HG03521 (cell line): ENCODE data around the gene MGLL.

Experiments used
- ATAC-seq: cut with Tn5 transposase; IDR thresholded peaks from one replicate; pipeline ENCODE4 v1.9.1; 2021; ENCODE audit warnings: mild to moderate bottlenecking, moderate library complexity; ENCODE audit not compliant: unreplicated experiment

The MGLL gene

GRCh38 chr3:127678315-127678599, 144.1 kb downstream of the MGLL start:
- no peak for ATAC-seq

DNA sequence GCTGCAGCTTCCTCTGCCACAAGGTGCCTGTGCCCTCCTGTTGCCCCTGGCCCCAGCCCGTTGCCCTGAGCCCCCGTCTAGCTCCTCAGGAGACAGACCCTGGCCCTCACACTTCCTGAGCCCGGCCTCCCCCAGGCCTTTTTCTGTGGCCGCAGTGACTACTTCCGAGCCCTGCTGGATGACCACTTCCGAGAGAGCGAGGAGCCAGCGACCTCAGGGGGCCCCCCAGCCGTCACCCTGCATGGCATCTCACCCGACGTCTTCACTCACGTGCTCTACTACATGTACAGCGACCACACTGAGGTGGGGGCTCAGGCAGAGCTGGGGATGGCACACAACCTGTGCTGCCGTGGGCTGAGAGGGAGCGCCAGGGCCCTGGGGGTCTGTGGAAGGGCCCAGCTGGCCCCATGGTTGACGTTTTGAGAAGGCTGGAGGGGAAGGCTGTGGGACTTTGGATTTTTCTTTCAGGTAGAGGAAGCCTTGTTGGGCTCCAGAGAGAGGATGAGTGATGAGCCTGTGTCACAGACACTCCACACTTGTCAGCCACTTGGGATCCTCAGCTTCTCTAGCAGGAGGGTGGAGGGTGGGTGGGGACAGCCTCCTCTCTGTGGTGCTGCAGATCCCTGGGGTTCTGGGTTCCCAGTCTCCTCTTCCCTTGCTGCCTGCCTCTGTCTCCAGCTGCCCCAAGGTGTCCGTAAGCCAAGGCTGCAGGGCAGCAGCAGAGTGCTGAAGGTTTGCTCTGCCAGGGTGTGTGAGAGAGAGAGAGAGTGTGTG, 144.6 kb downstream of the MGLL start:
- no peak for ATAC-seq

DNA sequence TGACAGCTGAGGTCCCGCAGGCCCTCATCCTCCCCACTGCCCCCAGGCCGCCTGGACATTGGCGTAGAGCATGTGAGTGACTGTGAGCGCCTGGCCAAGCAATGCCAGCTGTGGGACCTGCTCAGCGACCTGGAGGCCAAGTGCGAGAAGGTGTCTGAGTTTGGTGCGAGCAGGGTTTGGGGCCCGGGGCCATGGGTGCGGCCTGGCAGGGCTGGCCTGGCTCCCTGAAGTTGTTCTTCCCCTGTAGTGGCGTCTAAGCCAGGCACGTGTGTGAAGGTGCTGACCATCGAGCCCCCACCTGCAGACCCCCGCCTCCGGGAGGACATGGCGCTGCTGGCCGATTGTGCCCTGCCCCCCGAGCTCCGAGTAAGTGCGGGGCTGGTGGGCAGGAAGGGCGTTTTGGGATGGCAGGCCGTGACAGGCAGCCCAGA, 145.4 kb downstream of the MGLL start:
- no peak for ATAC-seq

DNA sequence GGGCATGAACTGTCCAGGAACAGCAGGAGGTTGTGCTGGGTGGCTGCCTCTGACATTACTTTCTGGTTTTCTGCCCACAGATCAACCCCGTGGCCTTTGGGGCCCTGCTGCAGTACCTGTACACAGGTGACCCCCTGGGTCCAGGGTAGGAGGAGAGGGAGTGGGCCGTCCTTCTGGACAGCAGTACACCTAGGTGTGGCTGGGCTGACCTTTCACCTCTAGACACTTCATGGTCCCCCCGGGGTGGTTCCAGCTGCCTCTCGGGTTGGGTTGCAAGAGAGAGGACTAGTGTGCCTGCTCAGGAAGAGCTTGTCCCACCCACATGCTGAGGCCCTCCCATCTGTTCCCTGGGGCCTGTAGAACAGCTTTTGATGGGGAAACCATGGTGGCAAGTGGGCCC, 145.9 kb downstream of the MGLL start:
- no peak for ATAC-seq

DNA sequence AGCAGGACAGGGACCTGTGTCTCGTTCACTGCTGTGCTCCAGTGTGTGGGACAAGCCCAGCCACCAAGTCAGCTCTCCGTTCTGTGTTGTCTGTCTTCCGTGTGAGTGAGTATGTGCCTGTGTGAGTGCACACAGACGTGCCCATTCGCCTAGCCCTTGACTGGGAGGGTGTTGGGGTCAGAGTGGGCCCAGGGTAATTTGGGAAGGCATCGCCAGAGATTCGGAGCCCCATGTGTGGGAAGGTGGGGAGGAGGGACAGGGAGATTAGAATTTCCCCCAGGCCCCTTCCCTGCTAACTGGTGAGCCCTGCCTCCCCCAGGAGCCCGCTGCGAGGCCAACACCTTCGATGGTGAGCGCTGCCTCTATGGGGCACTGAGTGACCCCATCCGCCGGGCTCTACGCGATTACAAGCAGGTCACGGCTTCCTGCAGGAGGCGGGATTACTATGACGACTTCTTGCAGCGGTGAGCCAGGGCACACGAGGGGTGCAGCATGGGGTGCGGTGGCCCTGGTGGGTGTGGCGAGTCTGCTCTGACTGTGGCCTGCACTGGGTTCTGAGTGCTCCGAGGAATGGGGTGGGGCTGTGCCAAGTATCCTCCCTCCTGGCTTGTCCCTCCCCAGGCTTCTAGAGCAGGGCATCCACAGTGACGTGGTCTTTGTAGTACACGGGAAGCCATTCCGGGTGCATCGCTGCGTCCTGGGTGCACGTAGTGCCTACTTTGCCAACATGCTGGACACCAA, 146.5 kb downstream of the MGLL start:
- no peak for ATAC-seq

DNA sequence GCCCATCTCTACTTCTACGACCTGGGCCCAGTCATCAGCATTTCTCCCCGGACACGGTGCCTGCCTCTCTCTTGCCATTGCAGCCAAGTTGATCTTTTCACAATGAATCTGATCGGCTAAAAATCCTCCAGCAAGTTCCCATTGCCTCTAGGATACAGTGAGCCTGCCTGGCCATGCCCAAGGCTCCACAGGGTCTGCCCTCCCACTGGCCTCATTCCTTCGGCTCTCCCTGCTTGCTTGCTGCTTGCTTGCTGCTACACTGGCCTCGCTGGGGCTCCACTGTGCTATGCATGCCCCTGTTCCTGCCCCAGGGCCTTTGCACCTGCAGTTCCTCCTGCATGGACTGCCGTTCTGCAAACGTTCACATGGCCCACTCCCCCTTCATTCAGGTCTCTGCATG, 147.5 kb downstream of the MGLL start:
- no peak for ATAC-seq

DNA sequence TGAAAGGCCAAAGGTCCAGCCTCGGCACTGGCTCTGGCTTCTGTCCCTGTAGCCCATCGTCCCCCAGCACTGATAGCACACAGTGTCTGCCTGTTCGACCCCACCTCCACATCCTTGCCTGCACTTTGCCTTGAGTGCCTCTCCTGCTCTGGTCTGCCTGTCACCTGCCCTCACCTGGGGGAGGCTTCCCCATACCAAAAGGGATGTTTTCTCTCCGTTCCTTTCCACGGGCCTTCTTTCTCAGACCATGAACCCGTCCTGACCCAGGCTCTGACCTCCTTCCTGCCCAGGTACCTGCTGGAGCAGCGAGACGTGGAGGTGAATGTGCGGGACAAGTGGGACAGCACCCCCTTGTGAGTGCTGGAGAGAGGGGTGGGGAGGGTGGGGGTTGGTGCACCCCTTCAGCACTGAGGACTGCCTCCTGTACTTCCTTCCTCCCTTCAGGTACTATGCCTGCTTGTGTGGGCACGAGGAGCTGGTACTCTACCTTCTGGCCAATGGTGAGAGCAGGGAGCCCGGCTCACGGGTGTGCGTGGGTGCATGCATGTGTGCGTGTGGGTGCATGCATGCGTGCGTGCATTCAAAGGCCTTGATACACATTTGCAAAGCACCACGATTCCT, 148.1 kb downstream of the MGLL start:
- no peak for ATAC-seq

- ATAC-seq = peak; percentile 25
Observed at GRCh38 chr3:127673191-127674100, 148.9 kb downstream of the MGLL start.

DNA sequence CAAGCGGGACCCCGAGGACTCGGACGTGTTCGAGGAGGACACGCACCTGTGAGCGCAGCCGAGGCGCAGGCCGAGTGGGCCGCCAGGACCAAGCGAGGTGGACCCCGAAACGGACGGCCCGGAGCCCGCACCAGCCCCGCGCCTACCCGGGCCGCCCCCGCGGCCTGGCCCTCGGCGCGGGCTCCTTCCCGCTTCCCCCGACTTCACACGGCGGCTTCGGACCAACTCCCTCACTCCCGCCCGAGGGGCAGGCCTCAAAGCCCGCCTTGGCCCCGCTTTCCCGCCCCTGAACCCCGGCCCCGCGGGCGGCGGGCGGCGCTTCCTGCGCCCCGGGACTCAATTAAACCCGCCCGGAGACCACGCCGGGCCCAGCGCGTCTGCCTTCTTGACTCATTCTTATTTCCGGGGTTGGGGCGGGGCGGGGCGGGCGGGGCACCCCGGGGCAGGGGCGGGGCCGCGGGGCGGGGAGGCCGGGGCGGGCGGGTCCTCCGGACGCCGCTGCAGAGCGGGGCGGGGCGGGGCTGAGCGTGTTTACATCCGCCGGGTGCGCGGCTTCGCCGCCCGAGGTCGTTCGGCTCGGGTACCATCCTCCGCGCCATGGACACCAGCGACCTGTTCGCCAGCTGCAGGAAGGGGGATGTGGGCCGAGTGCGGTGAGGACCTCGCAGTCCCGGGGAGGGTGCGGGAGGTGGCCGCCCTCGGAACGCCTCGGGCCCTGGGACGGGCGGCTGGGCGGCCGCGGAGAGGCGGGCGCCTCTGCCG, 149.7 kb downstream of the MGLL start, which contains the start of gene ABTB1:
Gene ABTB1 (plus strand): TSS at position 524 of the 762 bp plus-strand sequence. CDS start 74 bp downstream, at position 598.
- ATAC-seq = peak; percentile 74

GRCh38 chr3:127671523-127672428, 150.5 kb downstream of the MGLL start:
- peak; percentile 11 for ATAC-seq

DNA sequence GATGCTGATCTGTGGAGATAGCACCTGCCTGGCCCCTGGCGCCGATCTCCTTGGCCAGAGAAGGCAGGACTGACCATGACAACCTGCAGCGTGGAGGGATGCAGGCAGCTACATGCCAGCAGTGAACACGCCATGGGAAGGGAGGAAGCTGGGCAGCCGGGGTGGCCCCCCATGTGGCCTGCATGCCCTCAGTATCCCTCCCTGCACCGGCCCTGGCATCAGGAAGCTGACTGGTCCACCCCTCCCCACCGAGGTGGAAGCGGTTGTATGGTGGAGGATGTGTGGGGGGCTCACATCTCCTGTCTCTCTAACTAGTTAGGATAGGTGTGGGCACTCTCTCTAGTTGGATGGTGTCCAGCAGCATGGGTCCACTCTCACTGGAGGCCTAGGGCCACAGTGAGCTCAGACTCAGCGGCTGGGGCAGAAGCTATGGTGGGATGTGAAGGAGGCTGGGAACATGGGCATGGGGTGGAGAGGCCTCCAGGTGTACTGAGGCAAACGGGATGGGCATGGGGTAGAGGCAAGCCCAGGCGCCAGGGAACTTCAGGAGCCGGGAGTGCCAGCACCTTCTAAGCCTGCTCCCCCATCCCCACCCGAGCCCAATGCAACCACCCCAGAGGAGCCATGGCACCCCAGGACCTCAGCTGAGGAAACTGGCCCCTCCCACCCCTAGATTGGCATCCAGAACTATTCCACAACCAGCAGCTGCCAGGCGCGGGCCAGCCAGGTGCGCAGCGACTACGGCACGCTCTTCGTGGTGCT, 151.4 kb downstream of the MGLL start:
- no peak for ATAC-seq

DNA sequence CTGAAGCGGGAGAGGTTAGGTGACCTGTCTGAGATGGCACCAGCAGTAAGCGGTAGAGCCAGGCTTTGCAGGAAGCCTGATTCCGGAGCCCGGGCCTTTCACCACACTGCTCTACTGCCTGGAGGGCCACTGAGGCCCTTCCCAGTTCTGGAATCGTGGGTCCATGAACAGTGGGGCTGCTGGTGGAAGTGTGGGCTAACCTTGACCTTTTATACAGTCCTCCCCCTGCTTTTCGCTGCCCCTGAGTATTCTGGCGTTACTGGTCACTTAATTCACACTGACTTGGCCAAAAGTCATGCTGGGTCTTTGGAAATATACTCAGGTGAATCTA, 152.1 kb downstream of the MGLL start:
- ATAC-seq = no peak

- ATAC-seq = no peak
Observed at GRCh38 chr3:127669541-127670228, 152.6 kb downstream of the MGLL start.

DNA sequence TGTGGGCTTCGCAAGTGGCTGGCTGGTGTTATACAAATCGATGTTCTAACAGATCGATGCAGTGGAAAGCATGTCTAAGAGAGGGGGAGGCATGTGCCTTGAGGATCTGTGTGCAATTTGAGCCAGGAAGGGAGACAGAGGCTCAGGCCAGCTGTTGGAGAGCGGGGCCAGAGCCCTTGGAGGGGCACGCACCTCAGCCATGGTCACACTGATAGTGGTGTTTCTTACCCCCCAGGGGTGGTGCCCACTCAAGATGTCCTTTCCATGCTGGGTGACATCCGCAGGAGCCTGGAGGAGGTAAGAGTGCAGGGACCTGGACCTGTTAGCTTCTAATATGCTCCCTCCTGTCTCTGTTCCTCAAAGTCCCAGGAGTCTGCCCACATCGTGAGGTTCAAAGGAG, 153.4 kb downstream of the MGLL start:
- no peak for ATAC-seq

GRCh38 chr3:127667119-127667681, 155.1 kb downstream of the MGLL start:
- no peak for ATAC-seq

- ATAC-seq = no peak
Observed at GRCh38 chr3:127666676-127667075, 155.6 kb downstream of the MGLL start.

DNA sequence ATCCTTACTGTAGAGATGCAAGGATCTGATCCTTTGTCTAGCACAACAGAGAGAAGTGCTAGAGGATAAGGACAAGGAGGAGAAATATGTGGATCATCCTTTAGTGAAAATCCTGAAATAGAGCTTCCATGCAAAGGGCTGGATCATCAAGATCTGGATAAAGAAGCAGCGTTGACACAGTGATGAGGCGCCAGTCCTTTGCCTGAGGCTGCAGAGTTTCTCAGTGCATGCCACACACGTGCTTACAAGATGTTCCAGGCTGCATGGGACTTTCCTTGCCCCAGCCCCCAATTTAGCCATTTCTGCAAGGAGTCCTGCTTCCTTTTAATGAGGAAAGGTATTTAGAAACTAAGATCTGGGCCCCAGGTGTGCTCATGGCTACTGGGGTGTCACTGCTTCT, 156.7 kb downstream of the MGLL start:
- no peak for ATAC-seq

GRCh38 chr3:127665165-127665564, 157.2 kb downstream of the MGLL start:
- ATAC-seq = no peak
